ENCODE data around the gene TNRC6A. TPM values are rescaled to one million over a fixed set of nuclear protein-coding genes. Genes with fewer than 3 reads are reported as not detected.

Gene TNRC6A
- total RNA-seq, 2 experiments from 2014 or later: 38.1 to 60.3 TPM

- H3K4me1 ChIP-seq (ENCODE audit: insufficient read depth, low read length, poor library complexity, severe bottlenecking): no peaks in the 10 kb centered on the region
- H3K9me2 ChIP-seq (ENCODE audit: insufficient read depth, low read length): no peaks in the 10 kb centered on the region
- no peaks in the 10 kb centered on the region for H3K9me3 ChIP-seq (ENCODE audit: low read length)
- POLR2A ChIA-PET: interaction anchor here (1.0 kb wide), 1 partner anchor 11 kb away, joined by 4 read pairs; no protein-coding TSS in a partner anchor
- intact Hi-C loops (cut with micrococcal nuclease; ENCODE audit: unreplicated experiment): no loop called here
- H3K4me3 ChIP-seq (ENCODE audit: low read depth, low read length, poor library complexity, severe bottlenecking): no peak overlapping the region
- CTCF ChIA-PET (ENCODE audit: unreplicated experiment): no interaction called here
- no peaks in the 10 kb centered on the region for H3K36me3 ChIP-seq (ENCODE audit: insufficient read depth, low read length)
- TF ChIP-seq CTCF (conservative IDR thresholded peaks at IDR 0.05; ENCODE audit: low read length) (no peak), EZH2phosphoT487 (IDR thresholded peaks at IDR 0.05; ENCODE audit: borderline replicate concordance, low read depth, low read length) (no peak)
- no peaks in the 10 kb centered on the region for H3K79me2 ChIP-seq (ENCODE audit: insufficient read depth, low read depth, low read length)
- DNase-seq (ENCODE audit: low spot score): no peak
- H2AFZ ChIP-seq (ENCODE audit: low read length): no peak overlapping the region
- no peaks in the 10 kb centered on the region for H4K20me1 ChIP-seq (ENCODE audit: insufficient read depth, low read length)
- no peak overlapping the region for H3K4me2 ChIP-seq (ENCODE audit: low read length)
- BruUV-seq (replicated peaks): no TSS peak
- no peak overlapping the region for H3K27ac ChIP-seq (ENCODE audit: low read depth, low read length, poor library complexity, severe bottlenecking)
Observed at GRCh38 chr16:24852281-24852721, 122.8 kb downstream of the TNRC6A start.

GRCh38 chr16:24853169-24853824 is 123.8 kb downstream of the TNRC6A start:
- POLR2A ChIA-PET: no interaction called here
- no peak for DNase-seq (ENCODE audit: low spot score)
- CTCF ChIA-PET (ENCODE audit: unreplicated experiment): no interaction called here
- no peak overlapping the region for H3K4me2 ChIP-seq (ENCODE audit: low read length)
- BruUV-seq (replicated peaks): no TSS peak
- no peak overlapping the region for H3K27ac ChIP-seq (ENCODE audit: low read depth, low read length, poor library complexity, severe bottlenecking)
- H3K4me1 ChIP-seq (ENCODE audit: insufficient read depth, low read length, poor library complexity, severe bottlenecking): no peaks in the 10 kb centered on the region
- no peaks in the 10 kb centered on the region for H3K79me2 ChIP-seq (ENCODE audit: insufficient read depth, low read depth, low read length)
- no peak overlapping the region for H3K4me3 ChIP-seq (ENCODE audit: low read depth, low read length, poor library complexity, severe bottlenecking)
- no peak overlapping the region for H2AFZ ChIP-seq (ENCODE audit: low read length)
- H3K36me3 ChIP-seq (ENCODE audit: insufficient read depth, low read length): no peaks in the 10 kb centered on the region
- H3K9me2 ChIP-seq (ENCODE audit: insufficient read depth, low read length): no peaks in the 10 kb centered on the region
- no peaks in the 10 kb centered on the region for H4K20me1 ChIP-seq (ENCODE audit: insufficient read depth, low read length)
- intact Hi-C loops (cut with micrococcal nuclease; ENCODE audit: unreplicated experiment): no loop called here
- no peak for TF ChIP-seq CTCF (conservative IDR thresholded peaks at IDR 0.05; ENCODE audit: low read length)
- no peak for TF ChIP-seq EZH2phosphoT487 (IDR thresholded peaks at IDR 0.05; ENCODE audit: borderline replicate concordance, low read depth, low read length)
- no peaks in the 10 kb centered on the region for H3K9me3 ChIP-seq (ENCODE audit: low read length)

GRCh38 chr16:24853830-24854229 is 124.4 kb downstream of the TNRC6A start:
- TF ChIP-seq EZH2phosphoT487 (IDR thresholded peaks at IDR 0.05; ENCODE audit: borderline replicate concordance, low read depth, low read length): no peak
- TF ChIP-seq CTCF (conservative IDR thresholded peaks at IDR 0.05; ENCODE audit: low read length): no peak
- H3K27ac ChIP-seq (ENCODE audit: low read depth, low read length, poor library complexity, severe bottlenecking): no peak overlapping the region
- H3K4me3 ChIP-seq (ENCODE audit: low read depth, low read length, poor library complexity, severe bottlenecking): no peak overlapping the region
- no peaks in the 10 kb centered on the region for H3K36me3 ChIP-seq (ENCODE audit: insufficient read depth, low read length)
- POLR2A ChIA-PET: no interaction called here
- no peaks in the 10 kb centered on the region for H3K9me3 ChIP-seq (ENCODE audit: low read length)
- no TSS peak for BruUV-seq (replicated peaks)
- DNase-seq (ENCODE audit: low spot score): no peak
- H3K9me2 ChIP-seq (ENCODE audit: insufficient read depth, low read length): no peaks in the 10 kb centered on the region
- CTCF ChIA-PET (ENCODE audit: unreplicated experiment): no interaction called here
- intact Hi-C loops (cut with micrococcal nuclease; ENCODE audit: unreplicated experiment): no loop called here
- no peak overlapping the region for H2AFZ ChIP-seq (ENCODE audit: low read length)
- H4K20me1 ChIP-seq (ENCODE audit: insufficient read depth, low read length): no peaks in the 10 kb centered on the region
- no peak overlapping the region for H3K4me2 ChIP-seq (ENCODE audit: low read length)
- no peaks in the 10 kb centered on the region for H3K4me1 ChIP-seq (ENCODE audit: insufficient read depth, low read length, poor library complexity, severe bottlenecking)
- no peaks in the 10 kb centered on the region for H3K79me2 ChIP-seq (ENCODE audit: insufficient read depth, low read depth, low read length)

All from OCI-LY7 (cell line).